GM18526 (cell line): ENCODE results near the gene DSG3.

ENCODE experiments used
- POLR2A ChIP-seq: IDR thresholded peaks from 3 replicates; pipeline ENCODE4 v1.6.1; 2011; ENCODE audit not compliant: insufficient read length; ENCODE audit errors: extremely low read depth

DSG3 gene

GRCh38 chr18:31450409-31450808 lies 2.9 kb downstream of the DSG3 start:
- no peak for TF ChIP-seq POLR2A

- no peak for TF ChIP-seq POLR2A
Measured at GRCh38 chr18:31451625-31452024, 4.1 kb downstream of the DSG3 start.

- TF ChIP-seq POLR2A = no peak
Measured at GRCh38 chr18:31454066-31454708, 6.6 kb downstream of the DSG3 start.

- TF ChIP-seq POLR2A = no peak
Measured at GRCh38 chr18:31469629-31470028, 22.1 kb downstream of the DSG3 start.

- TF ChIP-seq POLR2A = no peak
Measured at GRCh38 chr18:31478688-31479087, 31.1 kb downstream of the DSG3 start.

GRCh38 chr18:31482051-31482450 lies 34.5 kb downstream of the DSG3 start:
- no peak for TF ChIP-seq POLR2A

- TF ChIP-seq POLR2A = no peak
Measured at GRCh38 chr18:31483396-31483795, 35.9 kb downstream of the DSG3 start.

GRCh38 chr18:31484461-31484860 lies 36.9 kb downstream of the DSG3 start:
- TF ChIP-seq POLR2A = no peak

- no peak for TF ChIP-seq POLR2A
Measured at GRCh38 chr18:31486165-31486564, 38.6 kb downstream of the DSG3 start.

GRCh38 chr18:31487246-31488015 lies 39.9 kb downstream of the DSG3 start:
- no peak for TF ChIP-seq POLR2A

GRCh38 chr18:31489311-31489710 lies 41.8 kb downstream of the DSG3 start:
- TF ChIP-seq POLR2A = no peak

- TF ChIP-seq POLR2A = no peak
Measured at GRCh38 chr18:31490387-31490786, 42.8 kb downstream of the DSG3 start.

- no peak for TF ChIP-seq POLR2A
Measured at GRCh38 chr18:31490833-31491232, 43.3 kb downstream of the DSG3 start.

GRCh38 chr18:31491586-31491985 lies 44.0 kb downstream of the DSG3 start:
- no peak for TF ChIP-seq POLR2A

GRCh38 chr18:31492671-31493070 lies 45.1 kb downstream of the DSG3 start:
- no peak for TF ChIP-seq POLR2A

GRCh38 chr18:31493171-31493570 lies 45.6 kb downstream of the DSG3 start:
- no peak for TF ChIP-seq POLR2A

GRCh38 chr18:31493941-31494340 lies 46.4 kb downstream of the DSG3 start:
- no peak for TF ChIP-seq POLR2A
